ENCODE results near the gene DDX11.
"Not testable (repeated sequence)": the region's sequence is repeated elsewhere in the genome, so short reads cannot be mapped to it uniquely, and the experiment has no call there.

The DDX11 gene

DNA sequence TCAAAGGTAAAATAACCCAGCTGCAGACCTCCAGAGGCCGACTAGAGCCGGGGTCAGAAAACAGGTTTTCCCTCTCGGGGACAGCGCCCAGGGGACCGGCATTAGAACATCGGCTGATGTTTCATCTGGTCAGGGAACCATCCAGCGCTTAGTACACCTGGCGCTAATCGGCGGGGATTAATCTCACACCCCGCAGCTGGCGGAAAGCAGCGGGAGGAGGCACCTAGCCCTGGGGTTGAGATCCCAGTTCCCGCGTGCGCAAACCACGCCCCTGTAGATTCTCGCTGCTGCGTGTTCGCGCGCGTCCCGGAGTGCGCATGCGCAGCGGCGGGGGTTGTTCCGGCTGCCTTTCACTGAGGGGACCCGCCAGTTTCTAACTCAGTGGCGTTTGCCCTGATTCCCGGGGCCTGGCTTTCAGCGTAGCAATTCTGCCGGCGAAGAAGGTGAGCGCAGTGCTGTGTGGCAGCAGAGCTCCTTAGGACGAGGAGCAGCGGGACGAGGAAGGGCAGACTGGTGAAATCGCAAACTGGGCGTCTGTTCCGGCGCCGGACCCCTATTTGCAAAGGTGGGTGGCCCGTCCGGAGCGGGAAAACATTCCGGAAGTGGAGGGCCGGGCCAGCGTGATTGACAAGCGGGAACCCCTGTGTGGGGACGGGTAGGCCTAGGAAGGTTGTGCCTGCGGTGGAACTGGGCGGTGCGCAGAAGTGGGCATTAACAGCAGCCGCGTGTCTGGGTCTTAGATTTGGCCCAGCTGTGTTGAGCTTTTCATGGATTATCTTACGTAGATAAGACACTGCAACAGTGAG, at the start of gene DDX11:
Gene DDX11 (plus strand): TSS at position 334 of the 806 bp plus-strand sequence. CDS start 4,534 bp downstream, outside the sequence.
- peak; percentile 91 for DNase-seq

DNA sequence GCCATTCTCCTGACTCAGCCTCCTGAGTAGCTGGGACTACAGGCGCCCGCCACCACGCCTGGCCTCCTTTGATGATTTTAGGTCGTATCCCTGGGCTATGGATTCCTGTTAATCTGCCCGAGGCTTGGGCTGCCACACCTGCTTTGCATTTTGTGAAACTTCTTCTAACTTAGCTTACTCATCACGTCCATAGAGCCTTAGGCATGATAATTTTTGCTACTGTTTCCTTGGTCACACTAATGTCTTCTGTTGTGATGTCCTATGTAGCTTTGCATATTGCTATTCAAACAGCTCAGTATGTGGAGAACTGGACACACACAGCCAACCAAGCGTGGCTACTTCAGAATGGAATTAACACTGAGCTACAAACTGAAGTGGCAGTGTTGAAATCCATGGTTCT, 47.5 kb upstream of the DDX11 start:
- no peak for DNase-seq

DNA sequence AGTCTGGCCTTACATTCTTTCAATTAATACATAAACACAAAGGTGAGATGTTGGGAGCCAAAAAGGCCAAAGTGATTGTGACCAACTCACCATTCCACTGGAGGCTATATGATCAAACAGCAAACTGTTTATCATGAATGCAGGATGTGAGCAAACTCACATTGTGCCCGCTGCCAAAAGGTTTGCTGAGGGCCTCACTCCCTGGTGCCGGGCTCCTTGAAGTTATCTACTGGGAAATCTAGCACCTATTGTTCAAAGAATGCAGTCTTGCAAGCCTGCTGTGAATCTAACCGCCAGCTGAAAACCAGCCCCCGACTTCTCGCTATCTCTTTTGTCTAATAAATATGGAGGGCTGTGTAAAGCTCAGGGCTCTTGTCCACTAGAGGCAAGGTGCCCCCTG, 46.7 kb upstream of the DDX11 start:
- DNase-seq: not testable (repeated sequence)

DNA sequence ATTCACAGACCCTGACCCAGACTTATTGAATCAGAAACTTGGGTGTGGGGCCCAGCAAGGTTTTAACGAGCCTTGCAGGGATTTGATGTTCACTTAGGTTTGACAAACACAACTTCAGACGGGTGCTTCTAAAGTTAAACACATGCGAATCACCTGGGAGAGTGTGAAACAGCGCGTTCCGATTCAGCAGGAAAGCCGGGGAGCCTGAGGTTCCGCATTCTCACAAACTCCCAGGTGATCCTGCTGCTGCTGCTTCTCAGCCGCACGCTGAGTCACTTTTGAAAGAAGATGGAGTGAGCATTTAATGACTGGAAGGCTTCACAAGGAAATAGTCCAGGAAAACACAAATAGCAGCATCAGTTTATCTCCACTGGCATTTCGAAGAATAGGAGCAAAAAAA, 44.2 kb upstream of the DDX11 start:
- DNase-seq: no peak

DNA sequence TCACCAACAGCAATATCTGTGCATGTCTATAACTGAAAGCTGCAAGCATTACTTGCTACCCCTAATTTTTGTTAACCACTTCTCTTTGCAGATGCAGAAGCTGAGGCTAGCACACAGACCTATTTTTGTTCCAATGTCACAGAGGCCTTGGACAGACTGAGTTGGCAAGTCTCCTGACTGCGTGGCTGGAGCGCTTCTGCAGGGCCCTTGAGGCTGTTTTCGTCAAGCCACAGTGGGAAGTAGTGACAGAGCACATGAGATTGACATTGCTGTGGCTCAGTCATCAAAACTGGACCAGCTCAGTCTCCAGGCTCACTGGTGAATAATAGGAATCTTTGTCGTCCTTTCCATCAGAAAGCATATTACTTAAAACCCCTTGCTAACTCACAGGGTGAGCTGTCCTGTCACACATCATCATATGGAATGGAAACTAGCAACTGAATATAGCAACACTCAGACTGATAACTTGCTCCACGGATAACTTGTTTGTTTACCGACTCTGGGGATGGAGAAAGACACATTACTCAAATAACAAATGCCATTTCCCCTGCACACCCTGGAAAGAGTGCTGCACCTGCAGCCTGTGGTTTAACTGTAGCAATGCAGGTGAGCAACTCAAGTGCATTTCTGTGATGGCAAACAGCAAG, 43.6 kb upstream of the DDX11 start:
- DNase-seq: no peak

DNA sequence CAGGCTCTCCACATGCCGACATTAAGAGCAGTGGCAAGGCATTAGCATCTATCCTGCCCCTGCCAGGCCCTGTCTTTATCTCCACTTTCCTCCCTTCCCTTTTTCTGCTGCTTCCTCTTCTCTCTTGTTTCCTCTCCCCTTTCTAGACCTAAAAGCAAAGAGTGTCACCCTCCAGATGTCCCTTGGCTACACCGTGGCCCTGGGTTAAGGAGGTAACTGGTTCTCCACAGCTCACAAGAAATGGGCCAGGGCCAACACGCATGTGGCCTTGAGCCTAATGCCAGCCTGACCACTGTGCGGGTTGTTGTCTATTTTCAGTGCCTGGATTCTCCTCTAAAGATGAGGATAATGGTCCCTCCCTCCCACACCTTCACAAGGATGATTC, 41.7 kb upstream of the DDX11 start:
- no peak for DNase-seq

DNA sequence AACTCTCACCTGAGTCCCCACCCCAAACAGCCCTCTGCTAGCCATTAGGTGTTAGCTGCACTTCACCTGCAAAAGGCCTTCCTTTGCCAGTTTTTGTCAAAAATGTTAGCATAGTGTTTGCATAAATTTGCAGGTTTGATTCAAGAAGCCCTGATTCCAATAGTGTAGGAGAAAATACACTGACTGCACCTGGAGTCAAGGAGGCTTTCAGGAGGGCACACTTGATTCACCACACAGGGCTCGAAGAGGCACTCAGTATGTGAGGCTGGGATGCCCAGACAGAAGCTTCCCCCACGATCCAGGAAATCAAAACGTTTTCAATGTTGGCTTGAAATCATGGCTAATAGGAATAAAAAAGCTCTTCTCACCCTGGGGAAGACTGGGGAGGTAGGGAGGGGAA, 40.5 kb upstream of the DDX11 start:
- no peak for DNase-seq

DNA sequence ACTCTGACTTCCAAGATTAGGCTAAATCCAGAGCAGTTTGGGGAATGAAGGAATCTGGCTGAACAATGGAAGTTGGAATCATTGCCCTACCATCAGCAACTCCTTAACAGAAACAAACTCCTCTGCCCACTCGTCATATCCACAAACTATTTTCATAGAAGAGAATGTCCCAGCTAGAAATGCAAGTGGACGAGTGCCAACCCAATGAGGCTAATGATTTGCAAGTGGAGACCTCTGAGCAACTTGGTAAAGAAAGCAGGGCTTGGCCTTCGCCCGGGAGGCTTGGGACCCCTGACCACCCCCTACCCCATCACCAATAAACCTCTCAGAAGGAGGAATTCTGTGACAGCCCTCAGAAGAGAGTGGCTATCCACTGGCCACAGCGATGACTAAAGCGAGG, 40.0 kb upstream of the DDX11 start:
- no peak for DNase-seq

DNA sequence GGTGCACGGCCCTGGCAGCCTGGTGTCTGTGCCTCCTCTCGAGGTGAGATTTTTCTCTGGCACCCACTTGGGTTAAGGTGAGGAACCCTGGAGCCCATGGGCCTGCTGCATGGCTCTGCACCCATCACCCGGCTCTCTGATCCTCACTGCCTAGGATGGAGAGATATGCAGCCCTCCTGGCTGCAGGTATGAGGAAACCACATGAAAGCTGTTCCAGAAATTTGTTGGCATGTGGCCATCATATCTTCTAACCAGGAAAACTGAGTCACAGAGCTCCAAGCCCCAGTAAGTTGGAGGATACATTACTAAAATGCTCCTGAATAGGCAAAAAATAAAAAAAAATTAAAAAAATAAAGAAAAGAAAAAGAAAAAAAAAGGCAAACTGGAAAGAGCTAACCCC, 39.3 kb upstream of the DDX11 start:
- no peak for DNase-seq

DNA sequence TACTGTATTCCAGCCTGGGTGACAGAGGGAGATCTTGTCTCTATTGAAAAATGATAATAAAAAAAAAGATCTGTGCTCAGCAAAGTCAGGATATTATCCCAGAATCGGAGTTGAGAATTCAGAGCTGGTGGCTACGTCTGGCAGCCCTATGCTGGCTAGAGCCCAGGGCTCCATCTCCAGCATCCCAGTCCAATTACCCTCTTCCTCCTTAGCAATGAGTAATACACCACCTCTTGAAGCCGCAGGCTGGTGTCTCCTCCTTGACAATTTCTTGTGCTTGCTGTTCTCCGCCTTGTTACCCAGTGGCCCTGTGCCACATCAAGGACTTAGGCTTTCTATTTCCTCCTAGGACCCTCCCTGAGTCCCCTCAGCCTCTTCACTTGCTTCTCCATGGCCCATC, 38.4 kb upstream of the DDX11 start:
- DNase-seq: no peak

DNA sequence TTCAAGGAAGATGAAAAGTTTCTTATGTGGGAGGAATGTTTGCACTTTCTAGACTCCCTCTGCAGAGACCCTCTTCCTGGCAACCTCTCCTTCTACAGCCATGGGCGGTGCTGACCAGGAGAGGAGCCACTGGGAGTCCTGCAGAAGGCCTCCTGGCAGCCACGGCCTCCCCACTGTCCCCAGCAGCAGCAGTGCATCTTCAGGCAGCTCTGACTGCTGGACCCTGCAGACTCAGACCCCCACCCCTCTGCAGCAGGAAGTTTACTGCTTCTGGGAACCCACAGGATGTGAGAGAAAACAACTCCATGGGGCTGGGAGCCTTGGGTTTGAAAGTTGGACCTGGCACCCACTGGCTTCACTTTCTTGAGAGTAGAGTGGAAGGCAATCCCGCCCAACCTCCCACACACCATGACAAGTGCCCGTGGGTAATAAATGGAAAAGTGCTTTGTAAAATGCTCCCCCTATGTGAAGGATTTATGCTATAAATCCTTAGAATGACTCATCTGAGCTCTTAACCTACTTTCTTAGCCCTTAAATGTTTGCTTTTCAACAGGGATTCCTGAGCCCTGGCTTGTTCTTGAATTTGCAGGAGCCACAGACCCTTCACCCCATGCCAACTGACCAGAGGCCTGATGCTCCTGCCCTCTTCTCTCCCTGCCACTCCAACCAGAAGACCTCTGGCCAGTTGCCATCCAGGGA, 37.5 kb upstream of the DDX11 start:
- DNase-seq: no peak

DNA sequence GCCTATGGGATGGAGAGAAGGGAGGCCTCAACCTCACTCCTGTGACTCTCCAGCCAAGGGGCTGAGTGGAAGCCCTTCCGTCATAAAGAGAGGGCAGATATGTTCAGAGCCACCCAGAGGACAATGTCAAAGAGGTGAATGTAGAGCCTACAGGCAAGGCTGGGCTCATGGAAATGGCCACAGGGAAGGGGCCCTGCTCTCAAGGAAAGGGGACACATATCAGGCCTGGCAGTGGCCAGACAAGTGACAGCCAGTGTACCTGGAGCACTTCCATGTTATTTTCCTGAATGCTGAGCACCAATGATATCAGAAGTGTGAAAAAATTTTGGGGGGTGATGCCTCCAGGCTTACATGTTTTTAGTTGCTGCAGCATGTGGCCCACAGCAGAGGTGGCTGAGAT, 36.6 kb upstream of the DDX11 start:
- DNase-seq: no peak

DNA sequence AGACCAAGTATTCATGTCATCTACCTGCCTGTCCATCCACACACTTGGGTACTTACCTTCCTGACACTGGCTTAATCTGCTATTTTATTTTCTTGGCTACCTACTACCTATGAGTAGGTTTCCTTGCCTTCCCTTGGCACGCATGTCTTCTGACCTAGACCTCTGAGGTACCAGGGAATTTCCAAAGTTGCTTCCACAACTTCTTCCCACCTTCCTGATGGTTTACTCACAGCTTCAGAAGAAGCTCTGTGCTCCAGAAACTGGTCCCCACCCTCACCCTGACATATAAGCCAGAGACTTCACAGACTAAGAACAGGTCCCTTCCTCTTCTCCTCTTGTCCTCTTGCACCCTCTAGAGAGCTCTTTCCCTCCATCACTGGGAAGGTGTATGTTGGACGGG, 35.7 kb upstream of the DDX11 start:
- no peak for DNase-seq

DNA sequence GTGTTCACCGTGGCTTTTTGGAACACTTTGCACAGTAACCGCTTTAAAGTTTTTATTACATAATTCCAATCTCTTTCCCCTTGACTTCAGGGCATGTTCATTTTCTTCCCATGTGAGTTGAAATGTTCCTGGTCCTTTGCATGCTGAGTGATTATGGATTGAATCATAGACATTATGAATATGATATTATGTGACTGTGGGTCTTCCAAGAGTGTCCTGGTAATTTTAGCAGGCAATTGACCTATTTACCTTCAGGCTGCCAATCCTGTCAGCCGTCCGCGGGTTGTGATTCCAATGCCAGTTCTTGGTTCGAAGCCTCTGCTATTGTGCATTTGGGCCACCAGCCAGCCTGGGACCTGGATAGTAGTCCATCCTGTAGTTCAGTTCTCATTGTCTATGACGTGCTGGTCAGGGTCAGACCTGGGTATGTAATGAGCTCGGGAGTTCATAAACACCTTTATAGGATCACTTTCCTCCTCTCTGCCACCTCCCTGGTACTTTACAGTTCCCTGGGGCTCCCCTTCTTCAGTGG, 32.6 kb upstream of the DDX11 start:
- no peak for DNase-seq

DNA sequence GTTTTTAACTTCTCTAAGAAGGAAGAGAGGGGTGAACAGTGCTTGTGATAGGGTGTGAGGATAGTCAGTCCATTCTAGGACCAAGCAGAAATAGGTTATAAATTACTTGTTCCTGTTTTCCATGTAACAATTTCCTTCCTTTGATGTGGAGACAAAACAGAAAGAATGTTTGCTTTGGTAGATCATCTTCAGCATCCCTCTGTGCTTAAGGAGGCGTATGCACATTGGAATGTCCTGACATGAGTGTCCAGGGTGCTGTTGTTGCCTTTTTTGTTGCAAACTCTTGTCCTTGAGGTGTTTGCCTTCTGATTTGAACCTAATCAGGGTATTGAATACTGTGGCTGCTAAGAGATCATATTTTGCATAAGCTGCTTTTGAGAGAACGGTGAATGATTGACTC, 23.5 kb upstream of the DDX11 start:
- DNase-seq: not testable (repeated sequence)

DNA sequence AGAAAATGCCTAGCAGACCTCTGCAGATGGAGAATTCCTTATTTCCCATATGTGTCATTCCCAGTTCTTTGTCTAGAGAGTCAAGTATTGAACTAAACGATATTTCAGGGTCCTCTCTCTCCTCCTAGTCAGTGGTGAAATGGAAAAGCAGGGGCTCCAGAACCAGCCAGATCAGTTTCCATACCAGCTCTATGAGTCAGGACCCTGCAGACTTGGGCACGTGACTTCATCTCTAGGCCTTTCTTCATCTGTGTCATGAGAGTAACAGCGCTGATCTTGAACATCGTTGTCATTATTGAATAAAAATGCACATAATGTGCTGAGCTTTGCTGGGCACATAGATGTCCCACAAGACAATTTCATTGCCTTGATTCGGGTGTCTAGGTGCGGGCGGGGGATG, 23.1 kb upstream of the DDX11 start:
- not testable (repeated sequence) for DNase-seq

DNA sequence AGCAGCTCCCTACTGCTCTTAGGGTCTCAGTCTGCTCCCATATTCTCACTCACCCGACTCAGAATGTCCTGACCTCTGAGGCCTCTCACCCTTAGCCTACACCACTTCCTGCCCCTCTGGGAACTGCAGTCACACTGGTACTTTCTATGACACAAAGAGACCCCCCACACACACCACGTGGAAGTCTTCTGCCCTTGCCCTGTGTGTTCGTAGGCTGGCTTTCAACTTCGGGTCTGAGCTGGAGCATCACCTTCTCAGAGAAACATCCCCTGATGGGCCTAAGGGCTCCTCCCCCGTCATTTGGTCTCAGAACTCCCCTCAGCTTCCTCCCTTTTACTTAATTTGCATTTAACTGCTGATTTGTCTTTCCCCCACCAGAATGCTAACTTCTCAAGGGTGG, 22.0 kb upstream of the DDX11 start:
- not testable (repeated sequence) for DNase-seq

DNA sequence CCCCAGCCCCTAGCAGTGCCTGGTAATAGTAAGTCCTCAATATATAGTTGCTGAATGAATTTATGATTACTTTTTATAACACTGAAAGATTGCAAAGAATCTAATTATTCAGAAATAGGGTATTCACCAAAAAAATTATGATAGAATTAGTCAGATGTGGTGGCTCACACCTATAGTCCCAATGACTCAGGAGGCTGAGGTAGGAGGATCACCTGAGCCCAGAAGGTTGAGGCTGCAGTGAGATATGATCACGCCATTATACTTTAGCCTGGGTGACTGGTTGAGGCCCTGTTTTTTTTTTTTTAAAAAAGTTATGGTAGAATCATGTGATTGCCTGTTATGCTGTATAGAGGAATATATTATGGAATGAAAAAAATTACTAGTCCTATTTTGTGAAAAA, 21.5 kb upstream of the DDX11 start:
- not testable (repeated sequence) for DNase-seq

DNA sequence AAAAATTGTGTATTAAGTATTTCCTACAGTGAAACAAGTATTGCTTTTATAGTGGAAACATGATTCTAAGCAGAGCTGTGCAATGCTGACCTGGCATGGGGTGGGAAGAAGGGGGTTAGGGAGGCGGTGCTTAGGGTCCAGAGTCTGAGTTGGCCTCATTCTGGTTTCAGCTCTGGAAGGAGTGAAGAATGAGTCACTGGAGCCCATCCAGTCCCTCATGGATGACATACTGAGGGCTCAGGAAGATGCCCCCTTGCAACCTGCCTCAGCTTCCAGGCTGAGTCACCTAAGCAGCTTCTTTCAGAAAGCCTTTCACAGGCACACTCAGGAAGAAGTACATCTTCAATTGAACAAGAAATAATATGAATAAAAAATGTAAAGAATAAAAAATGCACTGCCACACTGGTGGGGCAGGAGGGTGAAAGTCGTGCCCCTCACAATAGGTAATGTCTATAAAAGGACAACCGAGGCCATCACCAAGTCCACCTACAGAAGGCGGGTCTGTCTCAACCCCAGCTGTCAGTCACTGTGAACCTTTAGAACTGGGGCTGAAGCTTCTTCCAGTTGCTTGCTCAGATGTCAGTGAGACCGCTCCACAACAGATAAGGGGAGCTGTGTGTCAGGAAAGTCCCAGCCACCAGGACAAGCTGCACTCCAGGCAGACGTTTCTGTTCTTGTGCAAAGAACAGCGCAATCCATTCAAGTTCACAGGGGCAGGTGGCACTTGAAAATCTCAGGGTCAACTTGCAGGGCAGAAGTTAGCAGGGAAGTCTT, 20.8 kb upstream of the DDX11 start:
- not testable (repeated sequence) for DNase-seq

DNA sequence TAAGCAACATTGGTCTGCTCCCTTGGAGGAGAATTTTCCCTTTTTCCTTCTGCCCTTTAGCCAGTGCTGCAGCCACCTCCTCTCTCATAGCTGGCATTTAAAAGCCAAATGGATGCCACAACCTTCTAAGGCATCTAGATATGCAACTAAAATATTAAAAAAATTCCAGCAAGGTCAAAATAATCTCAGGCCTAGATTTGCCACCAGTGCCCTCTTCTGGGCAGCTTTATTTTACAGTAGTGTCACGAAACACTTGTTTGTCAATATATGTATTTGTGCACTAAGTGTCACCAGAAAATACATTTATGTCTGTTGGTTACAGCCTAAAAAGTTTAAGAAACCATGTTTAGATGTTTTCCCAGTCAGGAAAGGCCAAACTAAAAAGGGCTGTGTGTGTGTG, 19.7 kb upstream of the DDX11 start:
- peak; percentile 4 for DNase-seq

DNA sequence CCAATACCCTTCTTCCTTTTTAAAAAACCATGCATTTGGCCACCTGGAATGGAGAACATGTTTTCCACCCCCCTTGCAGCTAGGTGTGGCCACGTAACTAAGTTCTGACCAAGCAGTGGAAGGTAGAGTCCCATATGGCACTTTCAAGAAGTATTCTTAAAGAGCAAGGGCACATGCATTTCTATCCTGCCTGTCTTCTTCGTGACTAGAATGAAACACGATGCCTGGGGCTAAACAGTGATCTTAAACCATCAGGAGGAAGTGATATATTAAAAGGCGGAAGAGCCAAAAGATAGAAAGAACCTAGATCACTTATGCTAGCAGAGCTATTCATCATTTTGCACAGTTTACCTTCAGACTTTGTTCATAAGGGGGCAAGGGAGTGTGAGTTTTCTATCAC, 16.0 kb upstream of the DDX11 start:
- no peak for DNase-seq

DNA sequence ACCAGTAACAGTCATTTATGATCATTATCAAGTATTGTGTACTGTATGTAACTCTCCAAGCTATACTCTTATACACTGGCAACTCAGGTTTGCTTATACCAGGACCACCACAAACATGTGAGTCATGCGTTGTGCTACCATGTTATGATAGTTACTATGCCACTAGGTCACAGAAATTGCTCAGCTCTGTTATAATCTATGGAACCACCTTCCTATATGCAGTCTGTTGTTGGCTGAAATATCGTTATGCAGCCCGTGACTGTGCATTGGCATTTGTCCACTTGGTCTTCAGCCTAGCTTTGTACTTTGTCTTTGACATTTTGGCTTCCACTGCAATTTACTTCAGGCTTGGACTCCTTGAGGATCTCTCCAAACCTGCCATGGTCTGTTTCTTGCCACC, 7.5 kb upstream of the DDX11 start:
- DNase-seq: not testable (repeated sequence)

DNA sequence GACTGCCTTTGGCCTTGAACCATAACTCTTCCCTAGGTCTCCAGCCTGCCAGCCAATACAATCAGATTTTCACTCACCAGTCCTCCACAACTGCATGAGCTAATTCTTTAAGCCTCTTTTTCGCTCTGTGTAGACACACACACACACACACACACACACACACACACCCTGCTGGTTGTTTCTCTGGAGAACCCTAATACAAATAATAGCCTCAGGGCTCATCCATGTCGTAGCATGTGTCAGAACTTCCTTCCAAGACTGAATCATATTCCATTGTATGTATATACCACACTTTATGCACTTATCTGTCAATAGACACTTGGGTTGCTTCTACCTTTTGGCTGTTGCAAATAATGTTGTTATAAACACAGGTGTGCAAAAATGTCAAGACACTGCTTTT, 6.0 kb upstream of the DDX11 start:
- DNase-seq: not testable (repeated sequence)

All from NCI-H2171 treated with DMSO at 0.1 percent for 48 hours (cell line).